ENCODE measurements around the gene OR2A42.
"Not testable (repeated sequence)": the region's sequence is repeated elsewhere in the genome, so short reads cannot be mapped to it uniquely, and the experiment has no call there.

GRCh38 chr7:144193782-144194181 lies 45.6 kb downstream of the OR2A42 start:
- TF ChIP-seq CTCF, POLR2A (IDR thresholded peaks at IDR 0.05): not testable (repeated sequence)
